H9 (cell line): ENCODE results near the gene ADAM8. TPM values are rescaled to one million over a fixed set of nuclear protein-coding genes. Genes with fewer than 3 reads are reported as not detected.
A peak's percentile ranks its signal among the peaks of the same experiment; 100 is the strongest.

Experiments
- DNase-seq: peaks from one replicate; pipeline ENCODE4 v3.0.0-alpha.2; 2017
- H2AFZ ChIP-seq: one replicate; pipeline ENCODE4 v1.6.1; 2013; ENCODE audit warnings: mild to moderate bottlenecking, low read length, control low read depth, moderate library complexity
- H2AK5ac ChIP-seq: 2 replicates; pipeline ENCODE4 v1.6.1; 2013; ENCODE audit warnings: low read length, control low read depth, mixed read lengths; ENCODE audit not compliant: insufficient read length
- H2BK120ac ChIP-seq: one replicate; pipeline ENCODE4 v1.6.1; 2013; ENCODE audit warnings: low read depth, mild to moderate bottlenecking, low read length, control low read depth, inconsistent platforms; ENCODE audit not compliant: poor library complexity, severe bottlenecking
- H2BK12ac ChIP-seq: 2 replicates; pipeline ENCODE4 v1.6.1; 2013; ENCODE audit warnings: low read length, control low read depth, mixed read lengths, low read depth; ENCODE audit not compliant: insufficient read length
- H2BK15ac ChIP-seq: 2 replicates; pipeline ENCODE4 v1.6.1; 2013; ENCODE audit warnings: low read depth, low read length, control low read depth
- H2BK20ac ChIP-seq: one replicate; pipeline ENCODE4 v1.6.1; 2013; ENCODE audit warnings: low read depth, mild to moderate bottlenecking, low read length, control low read depth, inconsistent platforms; ENCODE audit not compliant: poor library complexity, severe bottlenecking
- H2BK5ac ChIP-seq: 2 replicates; pipeline ENCODE4 v1.6.1; 2013; ENCODE audit warnings: low read length, control low read depth, mixed read lengths; ENCODE audit not compliant: insufficient read length
- H3K14ac ChIP-seq: 2 replicates; pipeline ENCODE4 v1.6.1; 2013; ENCODE audit warnings: low read length, control low read depth; ENCODE audit not compliant: insufficient read depth
- H3K18ac ChIP-seq: 2 replicates; pipeline ENCODE4 v1.6.1; 2013; ENCODE audit warnings: low read depth, mild to moderate bottlenecking, mixed read lengths, low read length, control low read depth; ENCODE audit not compliant: insufficient read length
- H3K23ac ChIP-seq: 2 replicates; pipeline ENCODE4 v1.6.1; 2013; ENCODE audit warnings: low read length, control low read depth, mixed read lengths, low read depth; ENCODE audit not compliant: insufficient read length
- H3K23me2 ChIP-seq: 2 replicates; pipeline ENCODE4 v1.6.1; 2013; ENCODE audit warnings: low read depth, mild to moderate bottlenecking, mixed read lengths, low read length, control low read depth; ENCODE audit not compliant: insufficient read length, poor library complexity, severe bottlenecking
- H3K27ac ChIP-seq: 2 replicates; pipeline ENCODE4 v1.5.1; 2013; ENCODE audit warnings: low read length, control low read depth, mixed read lengths, low read depth; ENCODE audit not compliant: insufficient read length
- H3K27me3 ChIP-seq: 2 replicates; pipeline ENCODE4 v1.6.1; 2013; ENCODE audit warnings: low read length, control low read depth, inconsistent platforms; ENCODE audit not compliant: insufficient read depth
- H3K4ac ChIP-seq: 2 replicates; pipeline ENCODE4 v1.6.1; 2013; ENCODE audit warnings: low read depth, mild to moderate bottlenecking, control low read depth, inconsistent platforms, low read length, moderate library complexity
- H3K4me1 ChIP-seq: 2 replicates; pipeline ENCODE4 v1.6.1; 2013; ENCODE audit warnings: low read length, control low read depth, inconsistent platforms; ENCODE audit not compliant: insufficient read depth
- H3K4me2 ChIP-seq: 2 replicates; pipeline ENCODE4 v1.6.1; 2013; ENCODE audit warnings: low read length, control low read depth, mixed read lengths; ENCODE audit not compliant: insufficient read length, insufficient read depth
- H3K56ac ChIP-seq: 2 replicates; pipeline ENCODE4 v1.6.1; 2013; ENCODE audit warnings: low read depth, mild to moderate bottlenecking, mixed read lengths, low read length, control low read depth; ENCODE audit not compliant: insufficient read length
- H3K79me1 ChIP-seq: 2 replicates; pipeline ENCODE4 v1.6.1; 2013; ENCODE audit warnings: low read depth, mild to moderate bottlenecking, moderate library complexity, low read length, control low read depth, inconsistent platforms; ENCODE audit not compliant: insufficient read depth, poor library complexity, severe bottlenecking
- H3K79me2 ChIP-seq: 2 replicates; pipeline ENCODE4 v1.6.1; 2013; ENCODE audit warnings: low read length, control low read depth, inconsistent platforms; ENCODE audit not compliant: insufficient read depth
- H3K9ac ChIP-seq: 2 replicates; pipeline ENCODE4 v1.6.1; 2013; ENCODE audit warnings: low read length, control low read depth, mixed read lengths; ENCODE audit not compliant: insufficient read length; ENCODE audit errors: extremely low read depth
- H3K9me3 ChIP-seq: one replicate; pipeline ENCODE4 v1.6.1; 2013; ENCODE audit warnings: low read depth, low read length, inconsistent platforms; ENCODE audit not compliant: control insufficient read depth
- H3T11ph ChIP-seq: one replicate; pipeline ENCODE4 v1.6.1; 2013; ENCODE audit warnings: mild to moderate bottlenecking, low read length, control low read depth, inconsistent platforms
- H4K20me1 ChIP-seq: one replicate; pipeline ENCODE4 v1.6.1; 2013; ENCODE audit not compliant: control insufficient read depth, insufficient read length, insufficient read depth
- H4K5ac ChIP-seq: 2 replicates; pipeline ENCODE4 v1.6.1; 2013; ENCODE audit warnings: low read depth, mild to moderate bottlenecking, mixed read lengths, low read length, control low read depth; ENCODE audit not compliant: insufficient read length
- H4K8ac ChIP-seq: replicated peaks from 2 replicates; pipeline ENCODE4 v1.6.1; 2013; ENCODE audit warnings: low read length, control low read depth, mixed read lengths, low read depth; ENCODE audit not compliant: insufficient read length
- H4K91ac ChIP-seq: 2 replicates; pipeline ENCODE4 v1.6.1; 2013; ENCODE audit warnings: low read depth, mild to moderate bottlenecking, moderate library complexity, mixed read lengths, low read length, control low read depth; ENCODE audit not compliant: insufficient read length
- H3K27ac Mint-ChIP-seq, 3 experiments: 2 replicates in 2 of 3; 3 replicates in 1 of 3; pipeline ENCODE4 v1.8.0; 2020 to 2021; ENCODE audit warnings: mixed read lengths in 3 of 3, mild to moderate bottlenecking in 1 of 3, moderate library complexity in 1 of 3
- H3K27me3 Mint-ChIP-seq: 2 replicates; pipeline ENCODE4 v1.8.0; 2021; ENCODE audit warnings: low read depth, mild to moderate bottlenecking, moderate library complexity, mixed read lengths
- H3K36me3 Mint-ChIP-seq, 3 experiments: 2 replicates in 2 of 3; 3 replicates in 1 of 3; pipeline ENCODE4 v1.8.0; 2020 to 2021; ENCODE audit warnings: low read depth in 3 of 3, mixed read lengths in 3 of 3; ENCODE audit not compliant: insufficient read depth in 1 of 3
- H3K4me1 Mint-ChIP-seq, 2 experiments: 2 replicates each; pipeline ENCODE4 v1.8.0; 2020; ENCODE audit warnings: mixed read lengths in 2 of 2
- H3K4me3 Mint-ChIP-seq, 2 experiments: 2 replicates in 1 of 2; 3 replicates in 1 of 2; pipeline ENCODE4 v1.8.0; 2020 to 2021; ENCODE audit warnings: mild to moderate bottlenecking in 2 of 2, mixed read lengths in 2 of 2, moderate library complexity in 1 of 2
- H3K9me3 Mint-ChIP-seq, 2 experiments: 2 replicates in 1 of 2; 3 replicates in 1 of 2; pipeline ENCODE4 v1.8.0; 2020; ENCODE audit warnings: mild to moderate bottlenecking in 2 of 2, mixed read lengths in 2 of 2, moderate library complexity in 1 of 2
- WGBS: extraction: QIAGEN DNeasy Blood & Tissue Kit; methylation state at CpG from one replicate; pipeline ENCODE4 v1.1.7; 2013; ENCODE audit warnings: missing lambda C conversion rate, low lambda C conversion rate, mixed read lengths; ENCODE audit not compliant: insufficient read length; ENCODE audit errors: extremely low coverage; 5-methylcytosine and 5-hydroxymethylcytosine counted together
- total RNA-seq: library from RNA; stranded (reverse); gene quantifications from 2 replicates; pipeline ENCODE4 v1.2.1, GENCODE V29; 2021
- TF ChIP-seq, protein P1 (sequence below): fragments of 200-600 bp; sonication (generic); conservative IDR thresholded peaks from 3 replicates; pipeline ENCODE4 v1.8.0; 2021; ENCODE audit warnings: antibody characterized with exemption, mild to moderate bottlenecking

Gene ADAM8
- total RNA-seq, 1 experiment from 2014 or later: 5.4 TPM

DNA sequence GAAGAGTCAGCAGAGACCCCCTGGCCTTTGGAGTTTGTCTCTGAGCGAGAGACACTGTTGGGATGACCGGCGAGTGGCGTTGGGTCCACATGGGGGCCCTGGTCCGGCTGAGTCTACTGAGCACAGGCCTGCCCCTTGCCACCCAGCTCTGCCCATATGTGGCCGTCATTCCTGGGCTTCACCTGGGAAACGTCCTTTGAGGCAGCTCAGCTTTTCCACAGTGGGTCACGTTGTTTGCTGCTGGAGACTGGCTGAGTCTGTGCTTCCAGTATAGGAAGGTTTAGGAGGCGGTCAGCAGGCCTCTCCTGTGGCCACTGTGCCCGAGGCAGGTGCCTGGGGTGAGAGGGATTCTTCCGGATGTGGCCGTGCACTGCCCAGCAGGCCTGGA lies 17.1 kb downstream of the ADAM8 start:
- Histone ChIP-seq H2AK5ac (no peak overlapping the region), H2BK12ac (no peak overlapping the region), H3K9me3 (no peaks in the 10 kb centered on the region), H2BK120ac (no peak overlapping the region), H2BK5ac (no peak overlapping the region), H3K23me2 (peaks cover 7% of the 10 kb centered on the region), H3K27ac (no peak overlapping the region), H3K9ac (no peak overlapping the region), H4K91ac (no peak overlapping the region), H4K20me1 (peaks cover 3% of the 10 kb centered on the region), H3K23ac (no peak overlapping the region), H3K56ac (no peak overlapping the region), H3K4me2 (no peak overlapping the region), H3K18ac (no peak overlapping the region), H3T11ph (no peak overlapping the region), H2BK15ac (no peak overlapping the region), H3K4me1 (no peaks in the 10 kb centered on the region), H3K79me2 (no peaks in the 10 kb centered on the region), H2BK20ac (no peak overlapping the region), H3K14ac (no peak overlapping the region), H2AFZ (no peak overlapping the region), H3K27me3 (no peaks in the 10 kb centered on the region; the same call in 1 of the 2 replicates), H3K4ac (no peak overlapping the region), H3K79me1 (no peaks in the 10 kb centered on the region), H4K8ac (no peak overlapping the region), H4K5ac (no peak overlapping the region)
- H3K4me1 Mint-ChIP-seq: peaks cover 11 to 32% of the 10 kb centered on the region in 2 experiments
- no peaks in the 10 kb centered on the region for H3K36me3 Mint-ChIP-seq
- H3K4me3 Mint-ChIP-seq: peak overlapping the region; percentile 11 to 66; a peak in 1 of 5 replicates
- DNase-seq: no peak
- TF ChIP-seq, protein P1, sequence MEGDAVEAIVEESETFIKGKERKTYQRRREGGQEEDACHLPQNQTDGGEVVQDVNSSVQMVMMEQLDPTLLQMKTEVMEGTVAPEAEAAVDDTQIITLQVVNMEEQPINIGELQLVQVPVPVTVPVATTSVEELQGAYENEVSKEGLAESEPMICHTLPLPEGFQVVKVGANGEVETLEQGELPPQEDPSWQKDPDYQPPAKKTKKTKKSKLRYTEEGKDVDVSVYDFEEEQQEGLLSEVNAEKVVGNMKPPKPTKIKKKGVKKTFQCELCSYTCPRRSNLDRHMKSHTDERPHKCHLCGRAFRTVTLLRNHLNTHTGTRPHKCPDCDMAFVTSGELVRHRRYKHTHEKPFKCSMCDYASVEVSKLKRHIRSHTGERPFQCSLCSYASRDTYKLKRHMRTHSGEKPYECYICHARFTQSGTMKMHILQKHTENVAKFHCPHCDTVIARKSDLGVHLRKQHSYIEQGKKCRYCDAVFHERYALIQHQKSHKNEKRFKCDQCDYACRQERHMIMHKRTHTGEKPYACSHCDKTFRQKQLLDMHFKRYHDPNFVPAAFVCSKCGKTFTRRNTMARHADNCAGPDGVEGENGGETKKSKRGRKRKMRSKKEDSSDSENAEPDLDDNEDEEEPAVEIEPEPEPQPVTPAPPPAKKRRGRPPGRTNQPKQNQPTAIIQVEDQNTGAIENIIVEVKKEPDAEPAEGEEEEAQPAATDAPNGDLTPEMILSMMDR: no peak
- H3K27me3 Mint-ChIP-seq: peaks cover 19% of the 10 kb centered on the region
- H3K27ac Mint-ChIP-seq: no peak overlapping the region
- WGBS: no CpG with 5 or more reads among the region's 12 CpGs
- H3K9me3 Mint-ChIP-seq: no peaks in the 10 kb centered on the region; a peak in 1 of 5 replicates
